Endothelial cell (in vitro differentiated cells): Measurements from ENCODE around the gene ATAD3B. TPM values are rescaled to one million over a fixed set of nuclear protein-coding genes. Genes with fewer than 3 reads are reported as not detected.
A peak's percentile ranks its signal among the peaks of the same experiment; 100 is the strongest.
"Not testable (repeated sequence)": the region's sequence is repeated elsewhere in the genome, so short reads cannot be mapped to it uniquely, and the experiment has no call there.

Experiments used
- DNase-seq: peaks from one replicate; pipeline ENCODE4 v3.0.0; 2021; ENCODE audit warnings: low spot score
- H3K27ac Mint-ChIP-seq: one replicate; pipeline ENCODE4 v1.8.0; 2021; ENCODE audit warnings: mixed read lengths, inconsistent platforms; ENCODE audit not compliant: unreplicated experiment
- H3K27me3 Mint-ChIP-seq: one replicate; pipeline ENCODE4 v1.8.0; 2021; ENCODE audit warnings: mild to moderate bottlenecking, moderate library complexity, mixed read lengths, inconsistent platforms; ENCODE audit not compliant: unreplicated experiment
- H3K36me3 Mint-ChIP-seq: one replicate; pipeline ENCODE4 v1.8.0; 2021; ENCODE audit warnings: mild to moderate bottlenecking, low read depth, mixed read lengths, inconsistent platforms; ENCODE audit not compliant: unreplicated experiment
- H3K4me1 Mint-ChIP-seq: one replicate; pipeline ENCODE4 v1.8.0; 2021; ENCODE audit warnings: mild to moderate bottlenecking, mixed read lengths, inconsistent platforms; ENCODE audit not compliant: unreplicated experiment
- H3K4me3 Mint-ChIP-seq: one replicate; pipeline ENCODE4 v1.8.0; 2021; ENCODE audit warnings: mild to moderate bottlenecking, mixed read lengths, inconsistent platforms; ENCODE audit not compliant: unreplicated experiment
- H3K9me3 Mint-ChIP-seq: one replicate; pipeline ENCODE4 v1.8.0; 2021; ENCODE audit warnings: mixed read lengths, inconsistent platforms; ENCODE audit not compliant: unreplicated experiment
- CTCF ChIP-seq: fragments of 200-600 bp; sonication (generic); IDR thresholded peaks from one replicate; pipeline ENCODE4 v1.5.0; 2021; ENCODE audit warnings: antibody characterized with exemption; ENCODE audit not compliant: unreplicated experiment
- total RNA-seq: library from RNA; stranded (reverse); fragmentation: NEBNext Ultra II Directional; extraction: Animal tissue kit (Norgen Biotek cat#: 25700); gene quantifications from one replicate; pipeline ENCODE4 v1.2.1, GENCODE V29; 2021; ENCODE audit not compliant: unreplicated experiment

The ATAD3B gene
- total RNA-seq, 1 donor from 2014 or later, result 27.2 TPM

- Mint-ChIP-seq H3K27ac (peak overlapping the region; percentile 74), H3K4me3 (peak overlapping the region; percentile 95), H3K4me1 (peaks cover 11% of the 10 kb centered on the region), H3K27me3 (peaks cover 9% of the 10 kb centered on the region), H3K36me3 (no peaks in the 10 kb centered on the region), H3K9me3 (no peaks in the 10 kb centered on the region)
- DNase-seq, result no peak
- TF ChIP-seq CTCF, result no peak
These were observed 758 bp upstream of the ATAD3B start for GRCh38 chr1:1470626-1471388.

- H3K9me3 Mint-ChIP-seq, H3K36me3 Mint-ChIP-seq, H3K27ac Mint-ChIP-seq, H3K27me3 Mint-ChIP-seq, DNase-seq: not testable (repeated sequence)
- peaks cover 11% of the 10 kb centered on the region for H3K4me1 Mint-ChIP-seq
- peak overlapping the region; percentile 85 for H3K4me3 Mint-ChIP-seq
These were observed 700 bp downstream of the ATAD3B start for GRCh38 chr1:1472053-1472876.

- peaks cover 11% of the 10 kb centered on the region for H3K27me3 Mint-ChIP-seq
- H3K4me1 Mint-ChIP-seq, H3K4me3 Mint-ChIP-seq, H3K9me3 Mint-ChIP-seq, DNase-seq, H3K36me3 Mint-ChIP-seq, H3K27ac Mint-ChIP-seq: not testable (repeated sequence)
These were observed 4.4 kb downstream of the ATAD3B start for GRCh38 chr1:1476011-1476410.

GRCh38 chr1:1477206-1477605, 5.6 kb downstream of the ATAD3B start:
- Mint-ChIP-seq H3K4me3 (no peak overlapping the region), H3K9me3 (no peaks in the 10 kb centered on the region), H3K4me1 (no peaks in the 10 kb centered on the region), H3K27ac (peak overlapping the region; percentile 36), H3K27me3 (peaks cover 11% of the 10 kb centered on the region), H3K36me3 (peaks cover 10% of the 10 kb centered on the region)
- DNase-seq, result no peak
- TF ChIP-seq CTCF, result no peak

GRCh38 chr1:1479547-1480487, 8.3 kb downstream of the ATAD3B start:
- Mint-ChIP-seq H3K4me3 (peak overlapping the region; percentile 86), H3K27ac (peak overlapping the region; percentile 72), H3K9me3 (no peaks in the 10 kb centered on the region), H3K4me1 (no peaks in the 10 kb centered on the region), H3K27me3 (peaks cover 8% of the 10 kb centered on the region), H3K36me3 (peaks cover 18% of the 10 kb centered on the region)
- no peak for DNase-seq
- no peak for TF ChIP-seq CTCF

- not testable (repeated sequence) for H3K4me3 Mint-ChIP-seq, H3K27me3 Mint-ChIP-seq, H3K27ac Mint-ChIP-seq, H3K4me1 Mint-ChIP-seq, H3K9me3 Mint-ChIP-seq, DNase-seq
- H3K36me3 Mint-ChIP-seq, result peaks cover 18% of the 10 kb centered on the region
These were observed 8.9 kb downstream of the ATAD3B start for GRCh38 chr1:1480488-1480867.

GRCh38 chr1:1481811-1482210, 10.2 kb downstream of the ATAD3B start:
- peaks cover 18% of the 10 kb centered on the region for H3K36me3 Mint-ChIP-seq
- H3K27me3 Mint-ChIP-seq, H3K4me1 Mint-ChIP-seq, DNase-seq, H3K4me3 Mint-ChIP-seq, H3K27ac Mint-ChIP-seq, H3K9me3 Mint-ChIP-seq: not testable (repeated sequence)
